HTR-8/SVneo (cell line): Measurements from ENCODE around the gene NOS1AP.
A peak's percentile ranks its signal among the peaks of the same experiment; 100 is the strongest.

Source experiments
- DNase-seq: peaks from one replicate; pipeline ENCODE4 v3.0.0; 2011; ENCODE audit warnings: low spot score, mixed read lengths; ENCODE audit not compliant: insufficient read length
- FAIRE-seq: peaks from 2 replicates; lab custom pipeline; 2011; peaks lifted over from hg19 to GRCh38; lab: Jason Lieb, UNC

NOS1AP gene

DNA sequence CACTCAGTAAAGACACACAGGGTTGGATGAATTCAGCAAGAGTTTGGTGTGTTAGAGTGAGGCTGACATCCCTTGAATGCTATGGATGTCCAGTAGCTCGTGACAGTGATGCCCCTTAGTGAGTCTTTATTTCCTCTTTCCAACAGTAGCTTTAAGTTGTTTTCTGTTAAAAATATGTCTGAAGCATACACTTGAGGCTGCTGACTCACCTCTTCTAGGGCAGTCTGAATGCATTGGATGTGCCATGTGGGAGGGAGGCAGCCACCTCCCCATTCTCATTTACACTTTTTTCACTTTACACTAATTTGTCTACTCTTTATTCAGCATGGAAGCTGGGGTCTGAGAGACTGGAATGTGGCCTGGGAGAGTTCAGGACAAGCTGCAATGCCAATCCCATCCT, 17.6 kb downstream of the NOS1AP start:
- FAIRE-seq (no peak), DNase-seq (no peak)

- no peak for DNase-seq
- FAIRE-seq: no peak
Measured at GRCh38 chr1:162087574-162087973, 18.1 kb downstream of the NOS1AP start.

DNA sequence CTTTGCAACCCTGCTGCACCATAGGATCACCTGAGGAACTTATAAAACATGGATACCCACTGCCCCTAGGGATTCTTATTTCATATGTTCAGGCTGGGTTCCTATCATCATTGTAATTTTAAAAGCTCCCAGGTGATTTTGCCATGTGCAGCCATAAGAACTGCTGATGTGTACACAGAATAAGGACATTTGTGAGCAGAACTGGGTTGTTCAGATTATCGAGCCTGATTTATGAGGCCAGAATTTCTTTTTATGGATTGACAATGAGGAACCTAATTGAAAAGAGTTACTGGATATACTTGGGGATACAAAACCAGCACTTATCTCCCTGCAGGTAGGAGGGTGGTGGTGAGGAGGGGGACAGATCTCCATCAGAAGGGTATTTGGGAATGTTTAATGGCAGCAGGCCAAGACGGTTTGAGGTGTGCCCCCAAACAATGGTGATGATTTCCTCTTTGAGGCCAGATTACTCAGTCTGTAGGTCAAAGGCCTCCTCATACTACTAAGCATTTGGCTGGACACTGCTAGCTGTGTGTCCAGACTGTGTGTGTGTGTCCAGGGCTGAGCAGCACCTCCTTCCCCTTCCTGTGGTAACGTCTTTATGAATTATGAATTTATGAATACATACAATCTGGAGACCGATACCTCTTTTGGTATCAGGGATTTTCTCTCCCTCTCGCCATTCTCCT, 18.9 kb downstream of the NOS1AP start:
- DNase-seq (no peak), FAIRE-seq (no peak)

DNA sequence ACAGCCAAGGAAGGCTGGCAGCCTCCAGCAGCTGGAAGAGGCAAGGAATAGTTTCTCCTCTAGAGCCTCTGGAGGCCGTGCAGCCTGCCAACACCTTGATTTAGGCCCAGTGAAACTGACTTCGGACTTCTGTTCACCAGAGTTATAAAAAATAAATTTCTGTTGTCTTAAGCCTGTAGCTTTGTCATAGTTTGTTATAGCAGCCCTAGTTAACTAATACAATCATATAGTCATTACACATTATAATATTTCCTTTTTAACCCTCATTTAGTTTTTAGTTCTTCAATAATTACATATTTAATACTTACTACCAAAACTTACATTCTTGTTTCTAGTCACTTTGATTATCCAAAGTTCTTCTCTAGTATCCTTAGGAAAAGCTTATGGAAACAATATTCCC, 20.3 kb downstream of the NOS1AP start:
- DNase-seq: no peak
- no peak for FAIRE-seq

DNA sequence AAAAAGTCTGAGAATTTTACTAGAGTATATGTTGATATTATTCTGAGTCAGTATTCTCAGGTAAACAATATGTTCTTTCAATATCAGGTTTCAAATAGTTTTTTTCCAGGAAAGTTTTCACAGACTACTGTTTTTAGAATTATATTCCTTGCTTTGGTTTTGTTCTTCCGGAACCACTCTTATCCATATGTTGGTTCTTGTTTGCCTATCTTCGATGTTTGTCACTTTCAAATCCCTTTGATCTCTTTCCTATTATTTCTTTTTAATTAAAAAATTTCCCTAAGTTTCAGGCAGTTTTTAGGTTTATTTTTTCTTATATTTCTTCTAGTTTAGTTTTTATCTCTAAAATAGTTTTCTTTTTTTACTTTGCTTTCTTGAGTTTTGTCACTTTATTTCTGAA, 20.9 kb downstream of the NOS1AP start:
- no peak for DNase-seq
- FAIRE-seq: no peak

DNA sequence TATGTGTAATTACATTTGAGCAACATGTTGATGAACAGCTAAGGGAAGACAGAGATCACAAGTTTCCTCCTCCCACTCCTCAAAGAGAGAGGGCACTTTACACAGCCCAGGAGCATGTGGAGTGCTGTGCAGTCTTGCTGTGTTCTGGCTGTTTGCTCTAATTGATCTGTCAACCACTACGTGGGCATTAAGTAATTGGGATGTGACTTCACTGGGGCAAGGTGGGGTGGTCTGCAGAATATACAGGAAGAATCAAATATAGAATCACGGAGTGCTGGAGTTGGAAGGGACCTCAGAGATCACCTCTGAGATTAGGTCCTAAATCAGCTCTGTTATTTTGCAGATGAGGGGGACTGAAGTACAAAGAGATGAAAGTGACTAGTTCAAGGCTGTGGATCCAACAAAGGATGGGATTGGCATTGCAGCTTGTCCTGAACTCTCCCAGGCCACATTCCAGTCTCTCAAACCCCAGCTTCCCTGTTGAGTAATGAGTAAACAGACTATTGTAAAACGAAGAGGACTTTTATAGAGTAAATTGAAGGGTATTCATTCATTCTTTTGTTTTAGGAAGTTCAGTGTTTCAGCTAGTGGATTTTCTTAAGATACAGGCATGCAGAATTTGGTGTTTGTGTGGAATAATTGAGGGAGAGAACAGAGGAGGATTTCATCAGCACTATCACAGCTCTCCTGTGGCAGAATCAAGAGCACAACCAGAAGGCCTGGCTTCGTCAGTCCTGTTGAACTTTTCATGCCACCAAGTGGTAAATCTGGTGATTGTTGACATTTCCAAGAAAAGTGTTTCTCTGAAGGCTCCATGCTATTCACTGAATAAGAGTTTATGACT, 22.4 kb downstream of the NOS1AP start:
- DNase-seq: no peak
- FAIRE-seq: no peak

- no peak for DNase-seq
- no peak for FAIRE-seq
Measured at GRCh38 chr1:162093095-162093494, 23.6 kb downstream of the NOS1AP start.

DNA sequence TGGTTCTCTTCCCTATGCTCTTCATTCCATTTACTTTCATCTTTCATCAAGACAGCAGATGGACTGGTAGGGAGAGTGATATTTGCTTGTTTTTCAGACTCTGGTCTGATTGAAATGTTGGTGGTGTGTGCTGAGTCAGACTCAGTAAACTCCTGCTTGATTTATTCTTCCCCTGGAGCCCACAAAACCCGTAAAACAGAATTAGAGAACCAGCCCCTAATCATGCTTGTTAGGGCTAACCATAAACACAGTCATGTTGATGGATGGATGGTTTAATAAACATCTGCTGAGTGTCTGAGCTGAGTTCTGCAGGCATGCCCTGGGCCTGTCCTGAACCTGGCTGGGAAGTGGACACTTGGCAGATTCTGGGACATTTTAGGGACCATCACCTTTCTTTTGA, 24.8 kb downstream of the NOS1AP start:
- DNase-seq (no peak), FAIRE-seq (no peak)

DNA sequence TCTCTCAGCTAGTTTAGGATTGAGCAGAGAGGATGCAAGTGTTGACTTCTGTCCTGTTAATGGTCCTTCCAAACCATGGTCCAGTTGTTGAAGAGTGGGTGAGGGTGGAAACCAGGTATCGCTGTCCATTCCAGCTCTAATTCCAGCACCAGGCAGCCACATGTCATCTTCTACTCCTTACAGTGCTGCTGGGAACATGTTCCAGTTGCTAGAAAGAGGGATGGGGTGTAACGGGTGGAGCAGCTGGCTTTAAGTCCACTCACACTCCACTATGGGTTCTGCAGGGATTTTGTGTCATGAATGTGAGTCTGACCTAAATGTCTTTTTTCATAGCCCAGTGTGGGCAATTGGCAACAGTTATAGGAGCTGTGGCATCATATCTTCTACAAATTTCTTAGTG, 25.2 kb downstream of the NOS1AP start:
- FAIRE-seq: no peak
- DNase-seq: no peak

- DNase-seq: no peak
- FAIRE-seq: no peak
Measured at GRCh38 chr1:162107911-162108310, 38.4 kb downstream of the NOS1AP start.

- no peak for FAIRE-seq
- DNase-seq: no peak
Measured at GRCh38 chr1:162108426-162108825, 38.9 kb downstream of the NOS1AP start.

GRCh38 chr1:162110910-162111309, 41.4 kb downstream of the NOS1AP start:
- no peak for DNase-seq
- FAIRE-seq: no peak

- FAIRE-seq: no peak
- DNase-seq: no peak
Measured at GRCh38 chr1:162111572-162111971, 42.1 kb downstream of the NOS1AP start.

- FAIRE-seq (no peak), DNase-seq (no peak)
Measured at GRCh38 chr1:162113419-162113818, 43.9 kb downstream of the NOS1AP start.

DNA sequence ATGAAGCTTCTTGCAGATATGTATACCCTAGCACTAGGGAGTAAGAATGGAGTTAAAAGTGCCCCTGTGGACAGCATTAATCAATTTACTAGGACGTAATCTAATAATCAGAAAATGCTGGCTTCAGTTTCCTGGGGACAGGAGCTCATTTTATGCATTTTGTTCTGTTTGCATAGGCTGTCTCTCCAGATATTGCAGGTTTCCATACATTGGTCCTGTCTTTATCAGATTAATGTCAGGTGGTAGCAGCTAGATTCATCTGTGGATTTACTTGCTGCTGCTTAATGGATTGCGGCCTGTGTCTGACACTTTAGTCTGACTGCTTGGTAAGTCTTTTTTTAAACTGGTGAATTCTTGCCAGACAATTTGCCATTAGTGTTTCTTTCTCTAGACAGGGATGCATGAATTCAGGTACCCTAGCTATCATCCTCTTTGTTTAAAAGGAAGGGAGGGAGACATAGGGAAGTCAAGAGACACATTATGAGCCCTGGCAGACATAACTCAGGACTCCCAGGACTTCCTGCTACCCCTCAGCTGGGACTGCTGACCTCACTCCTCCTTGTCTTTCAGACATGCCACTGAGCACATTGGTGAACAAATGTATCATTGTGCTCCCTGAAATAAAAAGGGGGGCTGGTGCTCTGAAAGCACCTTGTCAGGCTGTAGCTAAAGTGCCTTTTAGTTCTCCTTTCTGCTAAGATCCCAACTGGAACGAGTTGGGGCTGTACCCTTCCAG, 47.7 kb downstream of the NOS1AP start:
- DNase-seq (no peak), FAIRE-seq (no peak)

DNA sequence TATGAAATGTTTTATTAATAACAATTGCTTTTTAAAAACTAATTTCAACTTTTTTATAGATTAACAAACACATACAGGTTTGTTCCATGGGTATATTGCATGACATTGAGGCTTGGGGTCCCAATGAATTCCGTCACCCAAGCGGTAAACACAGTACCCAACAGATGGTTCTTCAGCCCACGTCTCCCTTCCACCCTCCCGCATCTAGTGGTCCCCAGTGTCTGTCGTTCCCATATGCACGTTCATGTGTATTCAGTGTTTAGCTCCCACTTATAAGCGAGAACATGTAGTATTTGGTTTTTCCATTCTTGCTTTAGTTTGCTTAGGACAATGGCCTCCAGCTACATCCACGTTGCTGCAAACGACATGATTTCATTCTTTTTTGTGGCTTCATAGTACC, 48.6 kb downstream of the NOS1AP start:
- FAIRE-seq (no peak), DNase-seq (no peak)

DNA sequence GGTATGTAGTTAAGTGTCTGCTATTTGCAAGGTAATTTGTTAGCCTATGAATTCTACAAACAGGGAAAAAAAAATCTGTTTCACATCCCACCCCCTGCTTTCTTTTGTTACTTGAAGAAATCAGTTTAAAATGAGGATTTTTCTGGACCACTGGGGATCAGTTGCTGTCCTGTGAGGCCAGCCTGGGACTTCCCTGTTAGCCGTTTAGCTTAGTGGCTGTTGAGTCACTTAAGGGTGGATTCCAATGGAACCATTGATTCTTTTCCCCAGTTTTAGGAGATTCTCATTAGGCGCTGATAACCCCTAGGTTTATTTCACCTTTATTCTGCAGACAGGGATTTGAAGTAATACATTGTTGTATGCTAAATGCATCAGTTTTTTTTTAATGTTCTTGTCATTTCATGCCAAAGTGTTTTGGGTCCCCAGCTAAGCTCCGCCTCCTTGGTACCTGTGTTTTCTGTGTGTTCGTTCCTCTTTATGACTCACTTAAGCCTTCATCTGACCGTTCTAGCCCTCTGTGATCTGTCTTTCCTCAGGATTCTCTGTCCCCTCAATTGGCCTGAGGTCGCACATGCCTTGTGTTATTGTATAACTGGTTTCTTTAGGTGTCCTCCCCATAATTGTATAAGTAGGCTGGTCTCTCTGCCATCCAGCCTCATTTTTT, 59.3 kb downstream of the NOS1AP start:
- FAIRE-seq (no peak), DNase-seq (no peak)

DNA sequence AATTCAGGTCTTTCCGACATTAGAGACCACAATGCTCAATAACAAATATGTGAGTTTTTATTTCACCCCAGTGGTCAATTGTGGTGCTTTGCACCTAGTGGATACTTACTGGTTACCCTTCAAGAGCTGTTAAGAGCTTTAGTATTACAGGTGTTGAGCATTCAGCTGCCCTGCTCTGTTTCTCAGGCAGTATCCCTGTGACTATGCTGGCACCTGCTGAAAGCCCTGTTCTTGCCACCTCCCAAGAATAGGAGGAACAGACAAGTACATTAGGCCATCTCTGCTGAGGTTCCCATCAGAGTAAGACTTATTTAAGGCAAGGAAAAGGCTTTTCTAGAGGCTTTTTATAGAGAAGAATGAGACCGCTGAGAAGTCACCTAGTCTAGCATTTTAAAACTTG, 60.8 kb downstream of the NOS1AP start:
- DNase-seq (no peak), FAIRE-seq (no peak)

- FAIRE-seq (no peak), DNase-seq (no peak)
Measured at GRCh38 chr1:162131400-162132321, 62.2 kb downstream of the NOS1AP start.

GRCh38 chr1:162133566-162133965, 64.1 kb downstream of the NOS1AP start:
- DNase-seq (peak; percentile 20), FAIRE-seq (no peak)
